Kidney (tissue), 14 donors: ENCODE results near the gene FEZF2. TPM values are rescaled to one million over a fixed set of nuclear protein-coding genes. Genes with fewer than 3 reads are reported as not detected.

Source experiments
- DNase-seq, 5 donors: peaks; one replicate each; pipeline ENCODE4 v3.0.0-alpha.2; 2013 to 2020
- FAIRE-seq: peaks from 2 replicates; lab custom pipeline; 2012; peaks lifted over from hg19 to GRCh38; lab: Jason Lieb, UNC
- H3K27ac ChIP-seq, 2 donors: one replicate each; pipeline ENCODE4 v1.7.0; 2013; ENCODE audit warnings: low read depth in 2 of 2, low read length in 2 of 2, inconsistent platforms in 1 of 2
- H3K27me3 ChIP-seq: one replicate; pipeline ENCODE4 v1.7.1; 2013; ENCODE audit warnings: low read length, inconsistent platforms; ENCODE audit not compliant: control insufficient read depth, insufficient read depth
- H3K36me3 ChIP-seq, 3 donors: one replicate each; pipeline versions ENCODE4 v1.7.0 to v1.7.1; 2013; ENCODE audit warnings: low read length in 3 of 3, control low read depth in 1 of 3, inconsistent platforms in 1 of 3; ENCODE audit not compliant: insufficient read depth in 3 of 3, control insufficient read depth in 2 of 3
- H3K4me1 ChIP-seq, 3 donors: one replicate each; pipeline versions ENCODE4 v1.7.0 to v1.7.1; 2013; ENCODE audit warnings: low read length in 3 of 3, inconsistent platforms in 1 of 3, low read depth in 1 of 3; ENCODE audit not compliant: control insufficient read depth in 2 of 3, insufficient read depth in 2 of 3
- H3K4me3 ChIP-seq, 3 donors: one replicate each; pipeline versions ENCODE4 v1.7.0 to v1.8.1; 2013; ENCODE audit warnings: low read length in 3 of 3, control low read depth in 1 of 3, inconsistent platforms in 1 of 3
- H3K9ac ChIP-seq, 3 donors: one replicate each; pipeline versions ENCODE4 v1.7.0 to v1.7.1; 2013; ENCODE audit warnings: low read length in 3 of 3, control low read depth in 1 of 3, inconsistent platforms in 1 of 3
- H3K9me3 ChIP-seq, 3 donors: one replicate each; pipeline versions ENCODE4 v1.7.0 to v1.7.1; 2013; ENCODE audit warnings: low read length in 3 of 3, control low read depth in 1 of 3, inconsistent platforms in 1 of 3; ENCODE audit not compliant: control insufficient read depth in 2 of 3, insufficient read depth in 1 of 3
- CTCF ChIP-seq: IDR thresholded peaks from 3 replicates; pipeline ENCODE4 v1.5.1; 2012; ENCODE audit warnings: mild to moderate bottlenecking, moderate library complexity, borderline replicate concordance; ENCODE audit not compliant: insufficient read depth; ENCODE audit errors: extremely low read depth
- intact Hi-C: fragments of 100-400 bp; cut with DNase I; formaldehyde crosslinking; loops from one replicate; pipeline ENCODE4 v1.11.1; 2022
- polyA plus RNA-seq: library from polyadenylated mRNA; stranded (reverse); fragments of 350-450 nt; fragmentation: Illumina TruSeq; extraction: RNeasy Lipid Tissue Mini Kit (QIAGEN cat#74804); gene quantifications from one replicate; pipeline ENCODE4 v1.2.3, GENCODE V29; 2014; ENCODE audit warnings: low read depth, low replicate concordance; ENCODE audit not compliant: insufficient read depth
- total RNA-seq: library from RNA; stranded (reverse); fragmentation: NEBNext Ultra II Directional; extraction: Animal tissue kit (Norgen Biotek cat#: 25700); gene quantifications from one replicate; pipeline ENCODE4 v1.2.1, GENCODE V29; 2021
- donor health status: control.
- donor health status: control.
- donor health status: control.
- donor health status: control.
- donor health status: control.
- donor health status: DM: yes; HTN: yes; CAD: no.
- donor health status: Normal renal cell carcinoma (clear cell type).

Gene FEZF2
- total and polyA plus RNA-seq, 2 donors from 2014 or later, result not detected

GRCh38 chr3:62375655-62376453 lies 2.5 kb upstream of the FEZF2 start:
- intact Hi-C loops, result no loop called here
- Histone ChIP-seq H3K4me1 (peaks cover 0 to 6% (median 0%) of the 10 kb centered on the region in 3 donors), H3K27me3 (peaks cover 72% of the 10 kb centered on the region), H3K9ac (no peak overlapping the region), H3K27ac (no peak overlapping the region), H3K4me3 (no peak overlapping the region), H3K9me3 (no peaks in the 10 kb centered on the region), H3K36me3 (no peaks in the 10 kb centered on the region)
- DNase-seq, result peak in 1 of 5 donors; percentile 19
- TF ChIP-seq CTCF, result no peak
- no peak for FAIRE-seq

- H3K9ac ChIP-seq, result no peak overlapping the region
- intact Hi-C loops, result no loop called here
- no peak for TF ChIP-seq CTCF
- peak overlapping the region in 1 of 3 donors; percentile 45 for H3K4me3 ChIP-seq
- no peaks in the 10 kb centered on the region for H3K9me3 ChIP-seq
- peaks cover 71% of the 10 kb centered on the region for H3K27me3 ChIP-seq
- no peaks in the 10 kb centered on the region for H3K36me3 ChIP-seq
- no peak for FAIRE-seq
- H3K27ac ChIP-seq, result no peak overlapping the region
- peak in 2 of 5 donors; percentile 18 to 22 for DNase-seq
- H3K4me1 ChIP-seq, result peaks cover 0 to 9% (median 0%) of the 10 kb centered on the region in 3 donors
Measured at GRCh38 chr3:62374341-62375218, 1.2 kb upstream of the FEZF2 start.

- H3K4me3 ChIP-seq, result peak overlapping the region in 1 of 3 donors; percentile 45
- intact Hi-C loops, result no loop called here
- no peak for TF ChIP-seq CTCF
- H3K27me3 ChIP-seq, result peaks cover 70% of the 10 kb centered on the region
- H3K36me3 ChIP-seq, result no peaks in the 10 kb centered on the region
- H3K9ac ChIP-seq, result no peak overlapping the region
- no peaks in the 10 kb centered on the region for H3K9me3 ChIP-seq
- DNase-seq (peak in 2 of 5 donors; percentile 26 to 31), FAIRE-seq (no peak)
- H3K27ac ChIP-seq, result no peak overlapping the region
- H3K4me1 ChIP-seq, result peaks cover 0 to 12% (median 0%) of the 10 kb centered on the region in 3 donors
Measured at GRCh38 chr3:62373714-62374333, 474 bp upstream of the FEZF2 start.
